HFFc6 (cell line): Measurements from ENCODE around the gene CDH7. TPM values are rescaled to one million over a fixed set of nuclear protein-coding genes. Genes with fewer than 3 reads are reported as not detected.

Source experiments
- DNase-seq: peaks from one replicate; pipeline ENCODE4 v3.0.0-alpha.2; 2018
- H3K27ac Mint-ChIP-seq: 2 replicates; pipeline ENCODE4 v1.8.0; 2020; ENCODE audit warnings: mild to moderate bottlenecking, mixed read lengths
- H3K27me3 Mint-ChIP-seq: 2 replicates; pipeline ENCODE4 v1.8.0; 2021; ENCODE audit warnings: mild to moderate bottlenecking, moderate library complexity, mixed read lengths; ENCODE audit not compliant: insufficient read depth
- H3K36me3 Mint-ChIP-seq: 2 replicates; pipeline ENCODE4 v1.8.0; 2021; ENCODE audit warnings: low read depth, mixed read lengths
- H3K4me1 Mint-ChIP-seq: 2 replicates; pipeline ENCODE4 v1.8.0; 2020; ENCODE audit warnings: low read depth, mixed read lengths
- H3K4me3 Mint-ChIP-seq: 2 replicates; pipeline ENCODE4 v1.8.0; 2020; ENCODE audit warnings: mild to moderate bottlenecking, moderate library complexity, mixed read lengths
- H3K9me3 Mint-ChIP-seq: 2 replicates; pipeline ENCODE4 v1.8.0; 2020; ENCODE audit warnings: mild to moderate bottlenecking, mixed read lengths
- CTCF ChIP-seq: fragments of 200-600 bp; sonication (generic); IDR thresholded peaks from 2 replicates; pipeline ENCODE4 v1.5.0; 2021; ENCODE audit warnings: antibody characterized with exemption, mild to moderate bottlenecking
- total RNA-seq, 6 experiments: library from RNA; stranded (reverse); fragmentation: NEBNext Ultra II Directional; extraction: Animal tissue kit (Norgen Biotek cat#: 25700); gene quantifications; 2 replicates in 1 of 6; 3 replicates in 5 of 6; pipeline ENCODE4 v1.2.3, GENCODE V29; 2021

Gene CDH7
- total RNA-seq, 6 experiments from 2014 or later, result not detected

GRCh38 chr18:65817178-65817577 lies 66.4 kb downstream of the CDH7 start:
- Mint-ChIP-seq H3K27me3 (no peaks in the 10 kb centered on the region), H3K4me1 (no peaks in the 10 kb centered on the region), H3K9me3 (peaks cover 22% of the 10 kb centered on the region), H3K36me3 (no peaks in the 10 kb centered on the region), H3K4me3 (no peak overlapping the region), H3K27ac (no peak overlapping the region)
- TF ChIP-seq CTCF, result no peak
- no peak for DNase-seq

- no peak overlapping the region for H3K4me3 Mint-ChIP-seq
- no peak for TF ChIP-seq CTCF
- H3K4me1 Mint-ChIP-seq, result no peaks in the 10 kb centered on the region
- no peaks in the 10 kb centered on the region for H3K36me3 Mint-ChIP-seq
- H3K9me3 Mint-ChIP-seq, result peaks cover 19% of the 10 kb centered on the region
- no peaks in the 10 kb centered on the region for H3K27me3 Mint-ChIP-seq
- no peak overlapping the region for H3K27ac Mint-ChIP-seq
- DNase-seq, result no peak
Observed at GRCh38 chr18:65821911-65822310, 71.1 kb downstream of the CDH7 start.

- H3K4me3 Mint-ChIP-seq, result no peak overlapping the region
- peaks cover 14% of the 10 kb centered on the region for H3K9me3 Mint-ChIP-seq
- H3K27me3 Mint-ChIP-seq, result no peaks in the 10 kb centered on the region
- no peak overlapping the region for H3K27ac Mint-ChIP-seq
- H3K36me3 Mint-ChIP-seq, result no peaks in the 10 kb centered on the region
- DNase-seq, result no peak
- TF ChIP-seq CTCF, result no peak
- no peaks in the 10 kb centered on the region for H3K4me1 Mint-ChIP-seq
Observed at GRCh38 chr18:65822826-65823225, 72.0 kb downstream of the CDH7 start.

GRCh38 chr18:65827444-65827843 lies 76.6 kb downstream of the CDH7 start:
- H3K27ac Mint-ChIP-seq, result no peak overlapping the region
- H3K4me1 Mint-ChIP-seq, result no peaks in the 10 kb centered on the region
- no peaks in the 10 kb centered on the region for H3K27me3 Mint-ChIP-seq
- TF ChIP-seq CTCF, result no peak
- H3K4me3 Mint-ChIP-seq, result no peak overlapping the region
- peaks cover 20% of the 10 kb centered on the region for H3K9me3 Mint-ChIP-seq
- DNase-seq, result no peak
- H3K36me3 Mint-ChIP-seq, result no peaks in the 10 kb centered on the region

- no peak for TF ChIP-seq CTCF
- no peaks in the 10 kb centered on the region for H3K36me3 Mint-ChIP-seq
- no peak overlapping the region for H3K4me3 Mint-ChIP-seq
- no peak overlapping the region for H3K27ac Mint-ChIP-seq
- H3K9me3 Mint-ChIP-seq, result peaks cover 35% of the 10 kb centered on the region
- no peaks in the 10 kb centered on the region for H3K27me3 Mint-ChIP-seq
- DNase-seq, result no peak
- H3K4me1 Mint-ChIP-seq, result no peaks in the 10 kb centered on the region
Observed at GRCh38 chr18:65835881-65836280, 85.1 kb downstream of the CDH7 start.

- H3K27ac Mint-ChIP-seq, result no peak overlapping the region
- H3K4me3 Mint-ChIP-seq, result no peak overlapping the region
- H3K36me3 Mint-ChIP-seq, result no peaks in the 10 kb centered on the region
- TF ChIP-seq CTCF, result no peak
- no peak for DNase-seq
- H3K27me3 Mint-ChIP-seq, result no peaks in the 10 kb centered on the region
- peaks cover 17% of the 10 kb centered on the region for H3K9me3 Mint-ChIP-seq
- H3K4me1 Mint-ChIP-seq, result no peaks in the 10 kb centered on the region
Observed at GRCh38 chr18:65846107-65846506, 95.3 kb downstream of the CDH7 start.
